Lower leg skin (tissue), 3 donors: Measurements from ENCODE around the gene CHID1.

Source experiments
- POLR2A ChIP-seq, 2 donors: fragments of 450-650 bp; IDR thresholded peaks; one replicate each; pipeline ENCODE4 v1.6.1; 2016 to 2017; ENCODE audit warnings: antibody characterized with exemption in 2 of 2, mild to moderate bottlenecking in 1 of 2, moderate library complexity in 1 of 2
- TF ChIP-seq, protein P1 (sequence below), 3 donors: fragments of 450-650 bp; IDR thresholded peaks; one replicate each; pipeline ENCODE4 v1.5.1; 2016; ENCODE audit warnings: antibody characterized with exemption in 3 of 3, mild to moderate bottlenecking in 3 of 3, moderate library complexity in 2 of 3

DNA sequence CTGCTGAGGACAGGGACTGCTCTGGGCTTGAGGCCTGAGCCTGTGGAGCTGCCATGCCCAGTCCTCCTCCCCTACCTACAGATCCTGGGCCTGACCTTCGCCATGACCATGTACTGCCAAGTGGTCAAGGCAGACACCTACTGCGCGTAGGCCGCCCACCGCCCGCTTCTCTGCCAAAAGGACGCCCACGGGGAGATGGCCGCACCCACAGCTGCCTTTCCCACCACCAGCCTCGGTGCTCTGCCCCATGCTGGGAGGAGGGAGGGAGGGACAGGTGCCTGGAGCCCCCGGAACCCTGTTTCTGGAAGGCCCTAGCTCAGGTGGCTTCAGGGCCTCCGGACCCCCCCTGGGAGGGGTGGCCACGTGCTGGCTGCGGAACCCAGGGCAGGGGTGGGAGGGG is 44.1 kb downstream of the CHID1 start:
- TF ChIP-seq, protein P1, sequence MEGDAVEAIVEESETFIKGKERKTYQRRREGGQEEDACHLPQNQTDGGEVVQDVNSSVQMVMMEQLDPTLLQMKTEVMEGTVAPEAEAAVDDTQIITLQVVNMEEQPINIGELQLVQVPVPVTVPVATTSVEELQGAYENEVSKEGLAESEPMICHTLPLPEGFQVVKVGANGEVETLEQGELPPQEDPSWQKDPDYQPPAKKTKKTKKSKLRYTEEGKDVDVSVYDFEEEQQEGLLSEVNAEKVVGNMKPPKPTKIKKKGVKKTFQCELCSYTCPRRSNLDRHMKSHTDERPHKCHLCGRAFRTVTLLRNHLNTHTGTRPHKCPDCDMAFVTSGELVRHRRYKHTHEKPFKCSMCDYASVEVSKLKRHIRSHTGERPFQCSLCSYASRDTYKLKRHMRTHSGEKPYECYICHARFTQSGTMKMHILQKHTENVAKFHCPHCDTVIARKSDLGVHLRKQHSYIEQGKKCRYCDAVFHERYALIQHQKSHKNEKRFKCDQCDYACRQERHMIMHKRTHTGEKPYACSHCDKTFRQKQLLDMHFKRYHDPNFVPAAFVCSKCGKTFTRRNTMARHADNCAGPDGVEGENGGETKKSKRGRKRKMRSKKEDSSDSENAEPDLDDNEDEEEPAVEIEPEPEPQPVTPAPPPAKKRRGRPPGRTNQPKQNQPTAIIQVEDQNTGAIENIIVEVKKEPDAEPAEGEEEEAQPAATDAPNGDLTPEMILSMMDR (IDR thresholded peaks at IDR 0.05): no peak
- no peak for TF ChIP-seq POLR2A (IDR thresholded peaks at IDR 0.05)
